ENCODE measurements around the gene LDHD.

- TF ChIP-seq POLR2AphosphoS5 (IDR thresholded peaks at IDR 0.05; ENCODE audit: low read depth, low read length) (no peak), SIN3A (IDR thresholded peaks at IDR 0.05; ENCODE audit: borderline replicate concordance, insufficient read depth, low read length) (no peak), REST (IDR thresholded peaks at IDR 0.05; ENCODE audit: insufficient read depth in 1 of 2, low read depth in 2 of 2, low read length in 2 of 2) (no peak)
Observed at GRCh38 chr16:75131081-75131480, 14.5 kb upstream of the LDHD start.
